GM12878 (cell line): ENCODE data around the gene KIF23. TPM values are rescaled to one million over a fixed set of nuclear protein-coding genes. Genes with fewer than 3 reads are reported as not detected.

Source experiments
- ATAC-seq: fragments of 200-7000 bp; cut with Tn5 transposase; 3 replicates; pipeline ENCODE4 v1.9.1; 2020; ENCODE audit warnings: mild to moderate bottlenecking, moderate library complexity
- BruUV-seq: library from RNA; stranded (reverse); fragments of 400-500 nt; replicated peaks from 2 replicates; lab custom pipeline; 2021; lab: Mats Ljungman, UMichigan
- CTCF ChIA-PET: fragments of 300-600 bp; sonication (Branson Sonifier 250); formaldehyde crosslinking; extraction: SDS; loops from one replicate; lab custom pipeline; 2021; ENCODE audit warnings: inconsistent platforms; lab: Yijun Ruan, JAX
- POLR2A ChIA-PET: fragments of 350-600 bp; formaldehyde crosslinking; extraction: SDS; loops from one replicate; lab custom pipeline; 2021; ENCODE audit warnings: inconsistent platforms; lab: Charles Lee
- RAD21 ChIA-PET: fragments of 300-600 bp; sonication (Branson Sonifier 250); formaldehyde crosslinking; loops from one replicate; lab custom pipeline; 2023; ENCODE audit warnings: antibody characterized with exemption; ENCODE audit not compliant: unreplicated experiment; lab: Charles Lee
- SMC1A ChIA-PET: fragments of 300-600 bp; sonication (Branson Sonifier 250); formaldehyde crosslinking; loops from one replicate; lab custom pipeline; 2023; ENCODE audit not compliant: unreplicated experiment, uncharacterized antibody; lab: Charles Lee
- DNase-seq: peaks from one replicate; pipeline ENCODE4 v3.0.0-alpha.2; 2011; ENCODE audit warnings: low read depth, low spot score
- FAIRE-seq: peaks from 3 replicates; lab custom pipeline; 2011; peaks lifted over from hg19 to GRCh38; lab: Jason Lieb, UNC
- H2AFZ ChIP-seq: 2 replicates; pipeline ENCODE4 v1.6.0; 2011; ENCODE audit warnings: low read depth, low read length, control low read depth; ENCODE audit not compliant: control insufficient read depth
- H3K27ac ChIP-seq: 2 replicates; pipeline ENCODE4 v1.5.1; 2011; ENCODE audit warnings: control low read depth; ENCODE audit not compliant: control insufficient read depth, insufficient read depth
- H3K27me3 ChIP-seq, 2 experiments: replicated peaks in 1 of 2; 2 replicates each; pipeline versions ENCODE4 v1.6.0 to v1.6.1; 2011; ENCODE audit warnings: low read length in 1 of 2; ENCODE audit not compliant: control insufficient read depth in 2 of 2, insufficient read depth in 2 of 2
- H3K36me3 ChIP-seq, 2 experiments: 2 replicates each; pipeline ENCODE4 v1.5.1; 2011; ENCODE audit warnings: low read length in 1 of 2; ENCODE audit not compliant: control insufficient read depth in 2 of 2, insufficient read depth in 2 of 2
- H3K4me1 ChIP-seq: 2 replicates; pipeline ENCODE4 v1.6.1; 2011; ENCODE audit warnings: mild to moderate bottlenecking, low read length, moderate library complexity, mixed read lengths; ENCODE audit not compliant: control insufficient read depth, insufficient read depth
- H3K4me2 ChIP-seq: 2 replicates; pipeline ENCODE4 v1.6.0; 2011; ENCODE audit warnings: control low read depth; ENCODE audit not compliant: control insufficient read depth, insufficient read depth
- H3K4me3 ChIP-seq: fragments of 200-600 bp; sonication (generic); 2 replicates; pipeline ENCODE4 v1.5.1; 2016
- H3K79me2 ChIP-seq: 2 replicates; pipeline ENCODE4 v1.6.0; 2011; ENCODE audit warnings: low read length; ENCODE audit not compliant: control insufficient read depth, insufficient read depth
- H3K9ac ChIP-seq: 2 replicates; pipeline ENCODE4 v1.8.0; 2011; ENCODE audit warnings: low read length, control low read depth, mixed read lengths; ENCODE audit not compliant: control insufficient read depth, insufficient read depth
- H3K9me3 ChIP-seq: replicated peaks from 3 replicates; pipeline ENCODE4 v1.5.1; 2011; ENCODE audit warnings: mild to moderate bottlenecking, low read length; ENCODE audit not compliant: control insufficient read depth, insufficient read depth
- H4K20me1 ChIP-seq: 2 replicates; pipeline ENCODE4 v1.6.0; 2011; ENCODE audit not compliant: control insufficient read depth, insufficient read depth
- DPF2 ChIP-seq: fragments of 450-650 bp; IDR thresholded peaks from 2 replicates; pipeline ENCODE4 v1.6.1; 2017; ENCODE audit warnings: mild to moderate bottlenecking
- EP300 ChIP-seq, 2 experiments: fragments of 150-350 bp in 1 of 2; IDR thresholded peaks; 2 replicates each; pipeline ENCODE4 v1.6.1; 2011 to 2012; ENCODE audit warnings: low read depth in 2 of 2, low read length in 2 of 2, borderline replicate concordance in 1 of 2, improper control_type of control experiment in 1 of 2, inconsistent platforms in 1 of 2; ENCODE audit not compliant: control insufficient read depth in 1 of 2
- HDAC6 ChIP-seq: fragments of 200-600 bp; sonication (generic); IDR thresholded peaks from one replicate; pipeline ENCODE4 v1.8.0; 2017; ENCODE audit warnings: antibody characterized with exemption; ENCODE audit not compliant: unreplicated experiment
- NR2C1 ChIP-seq: fragments of 450-650 bp; IDR thresholded peaks from 2 replicates; pipeline ENCODE4 v1.6.1; 2017; ENCODE audit warnings: antibody characterized with exemption, mild to moderate bottlenecking, moderate library complexity
- POLR2AphosphoS5 ChIP-seq: IDR thresholded peaks from 2 replicates; pipeline ENCODE4 v1.6.1; 2011; ENCODE audit warnings: mild to moderate bottlenecking, low read length, inconsistent platforms
- SIN3A ChIP-seq: IDR thresholded peaks from 2 replicates; pipeline ENCODE4 v1.6.1; 2012; ENCODE audit warnings: low read depth, low read length, improper control_type of control experiment
- SMAD5 ChIP-seq: IDR thresholded peaks from 2 replicates; pipeline ENCODE4 v1.6.1; 2016; ENCODE audit warnings: antibody characterized with exemption, low read depth
- ZNF207 ChIP-seq: fragments of 450-650 bp; IDR thresholded peaks from 2 replicates; pipeline ENCODE4 v1.6.1; 2014; ENCODE audit warnings: antibody characterized with exemption, mild to moderate bottlenecking, borderline replicate concordance
- WGBS: methylation state at CpG from one replicate; pipeline ENCODE4 v1.1.6; 2016; ENCODE audit warnings: low lambda C conversion rate; ENCODE audit not compliant: insufficient replicate concordance, insufficient coverage; ENCODE audit errors: missing lambda C conversion rate; 5-methylcytosine and 5-hydroxymethylcytosine counted together
- in situ Hi-C: fragments of 300-500 bp; cut with MboI; formaldehyde crosslinking; loops from 9 replicates; pipeline ENCODE4 v1.14.3; 2018; ENCODE audit warnings: mixed read lengths
- intact Hi-C: fragments of 100-400 bp; cut with micrococcal nuclease; formaldehyde crosslinking; loops from one replicate; pipeline ENCODE4 v1.14.2; 2022; ENCODE audit not compliant: unreplicated experiment
- polyA plus RNA-seq, 11 experiments: library from polyadenylated mRNA; depleted of rRNA in 4 of 11; unstranded in 6 of 11; stranded (reverse) in 5 of 11; fragments of >200 nt; fragmentation: Nextera tagmentation in 4 of 11; fragmentation: Illumina TruSeq in 1 of 11; extraction: Ambion mirVana in 4 of 11; extraction: Trizol in 1 of 11; gene quantifications; 1 replicate in 1 of 11; 2 replicates in 10 of 11; pipeline versions ENCODE4 v1.2.1 to v1.2.3, GENCODE V29; 2011 to 2016; ENCODE audit warnings: inconsistent platforms in 2 of 11, missing spikeins in 2 of 11, low read depth in 1 of 11
- total RNA-seq, 4 experiments: library from RNA; depleted of rRNA in 3 of 4; stranded (reverse); fragments of >200 nt in 3 of 4; fragmentation: Illumina TruSeq in 1 of 4; extraction: Trizol in 1 of 4; gene quantifications; 2 replicates each; pipeline versions ENCODE4 v1.2.1 to v1.2.3, GENCODE V29; 2013 to 2021

The KIF23 gene
- total and polyA plus RNA-seq, 10 of the 15 experiments (the other 5 are each of a cell fraction or from before 2014, with no cell fraction given), result 28.0 to 62.5 (median 46.6) TPM

GRCh38 chr15:69479081-69479480 lies 64.9 kb downstream of the KIF23 start:
- POLR2A ChIA-PET, result no interaction called here
- H2AFZ ChIP-seq, result no peak overlapping the region
- H3K4me1 ChIP-seq, result no peaks in the 10 kb centered on the region
- no peak for FAIRE-seq
- no peak overlapping the region for H3K4me3 ChIP-seq
- SMC1A ChIA-PET, result interaction anchor here (1.1 kb wide), 1 partner anchor 987 kb away, joined by 3 read pairs; no protein-coding TSS in a partner anchor
- H3K27me3 ChIP-seq, result no peaks in the 10 kb centered on the region
- no peaks in the 10 kb centered on the region for H3K36me3 ChIP-seq
- WGBS, result 0% methylated on average over 4 of the region's 4 CpGs
- no peak overlapping the region for H3K9ac ChIP-seq
- no peak for ATAC-seq
- RAD21 ChIA-PET, result interaction anchor here (0.6 to 1.9 kb wide), 3 partner anchors 544 to 1008 kb away, joined by 4 to 8 read pairs (median 4); no protein-coding TSS in a partner anchor
- DNase-seq, result no peak
- BruUV-seq, result no TSS peak
- intact Hi-C loops (loop anchor here (2.0 to 10.0 kb wide), 7 partner anchors 243 to 1333 kb away; partner anchors contain the start of gene TLE3), in situ Hi-C loops (loop anchor here (10.0 kb wide), 1 partner anchor 1246 kb away; no protein-coding TSS in a partner anchor)
- TF ChIP-seq SMAD5 (no peak), HDAC6 (no peak), ZNF207 (no peak), SIN3A (no peak), POLR2AphosphoS5 (no peak), EP300 (IDR thresholded peaks at IDR 0.05; ENCODE audit: borderline replicate concordance in 1 of 2, control insufficient read depth in 1 of 2, low read depth in 2 of 2, low read length in 2 of 2) (no peak), DPF2 (no peak), NR2C1 (no peak)
- no peaks in the 10 kb centered on the region for H4K20me1 ChIP-seq
- CTCF ChIA-PET, result interaction anchor here (1.3 to 2.1 kb wide), 3 partner anchors 13 to 988 kb away, joined by 3 to 8 read pairs (median 3); no protein-coding TSS in a partner anchor
- no peaks in the 10 kb centered on the region for H3K79me2 ChIP-seq
- H3K9me3 ChIP-seq, result peaks cover 3% of the 10 kb centered on the region; the same call in 2 of the 3 replicates
- H3K4me2 ChIP-seq, result no peak overlapping the region
- H3K27ac ChIP-seq, result no peak overlapping the region
